Hepatocyte (in vitro differentiated cells): ENCODE measurements around the gene DAAM1.

Source experiments
- EZH2phosphoT487 ChIP-seq: fragments of 200-600 bp; sonication (generic); IDR thresholded peaks from one replicate; pipeline ENCODE4 v1.6.1; 2018; ENCODE audit warnings: antibody characterized with exemption, mild to moderate bottlenecking, low read depth, moderate library complexity; ENCODE audit not compliant: unreplicated experiment, severe bottlenecking
- TF ChIP-seq, protein P1 (sequence below): fragments of 200-600 bp; sonication (generic); IDR thresholded peaks from 2 replicates; pipeline ENCODE4 v1.5.1; 2016; ENCODE audit warnings: antibody characterized with exemption, mild to moderate bottlenecking; ENCODE audit not compliant: poor library complexity

DNA sequence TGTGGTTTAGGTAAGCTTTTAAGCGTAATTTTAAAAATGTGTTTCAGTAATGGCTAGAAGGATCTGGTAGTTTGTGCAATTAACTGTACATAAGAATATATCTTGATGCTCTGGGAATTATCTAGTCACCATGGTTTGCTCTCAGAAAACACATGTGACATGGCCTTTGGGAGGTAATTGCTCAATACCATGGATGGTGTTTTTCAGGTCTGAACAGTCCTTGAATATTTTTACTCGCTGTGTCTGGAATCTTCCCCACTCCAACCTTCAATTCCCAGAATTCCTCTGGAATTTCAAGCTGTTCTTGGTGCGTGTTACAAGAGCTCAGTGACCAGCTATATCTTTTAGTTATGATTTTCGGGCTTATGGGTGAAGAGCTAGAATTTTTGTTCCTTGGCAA lies 85.3 kb downstream of the DAAM1 start:
- TF ChIP-seq, protein P1, sequence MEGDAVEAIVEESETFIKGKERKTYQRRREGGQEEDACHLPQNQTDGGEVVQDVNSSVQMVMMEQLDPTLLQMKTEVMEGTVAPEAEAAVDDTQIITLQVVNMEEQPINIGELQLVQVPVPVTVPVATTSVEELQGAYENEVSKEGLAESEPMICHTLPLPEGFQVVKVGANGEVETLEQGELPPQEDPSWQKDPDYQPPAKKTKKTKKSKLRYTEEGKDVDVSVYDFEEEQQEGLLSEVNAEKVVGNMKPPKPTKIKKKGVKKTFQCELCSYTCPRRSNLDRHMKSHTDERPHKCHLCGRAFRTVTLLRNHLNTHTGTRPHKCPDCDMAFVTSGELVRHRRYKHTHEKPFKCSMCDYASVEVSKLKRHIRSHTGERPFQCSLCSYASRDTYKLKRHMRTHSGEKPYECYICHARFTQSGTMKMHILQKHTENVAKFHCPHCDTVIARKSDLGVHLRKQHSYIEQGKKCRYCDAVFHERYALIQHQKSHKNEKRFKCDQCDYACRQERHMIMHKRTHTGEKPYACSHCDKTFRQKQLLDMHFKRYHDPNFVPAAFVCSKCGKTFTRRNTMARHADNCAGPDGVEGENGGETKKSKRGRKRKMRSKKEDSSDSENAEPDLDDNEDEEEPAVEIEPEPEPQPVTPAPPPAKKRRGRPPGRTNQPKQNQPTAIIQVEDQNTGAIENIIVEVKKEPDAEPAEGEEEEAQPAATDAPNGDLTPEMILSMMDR: no peak
- no peak for TF ChIP-seq EZH2phosphoT487
